GM21423 (cell line): ENCODE measurements around the gene ARHGEF17.

ENCODE experiments used
- ATAC-seq: cut with Tn5 transposase; IDR thresholded peaks from one replicate; pipeline ENCODE4 v1.9.1; 2021; ENCODE audit warnings: mild to moderate bottlenecking, moderate library complexity; ENCODE audit not compliant: unreplicated experiment

Gene ARHGEF17

GRCh38 chr11:73391665-73392064, 83.6 kb downstream of the ARHGEF17 start:
- no peak for ATAC-seq

- ATAC-seq = no peak
Measured at GRCh38 chr11:73392108-73393010, 84.3 kb downstream of the ARHGEF17 start.

- ATAC-seq = no peak
Measured at GRCh38 chr11:73393011-73393380, 84.9 kb downstream of the ARHGEF17 start.

DNA sequence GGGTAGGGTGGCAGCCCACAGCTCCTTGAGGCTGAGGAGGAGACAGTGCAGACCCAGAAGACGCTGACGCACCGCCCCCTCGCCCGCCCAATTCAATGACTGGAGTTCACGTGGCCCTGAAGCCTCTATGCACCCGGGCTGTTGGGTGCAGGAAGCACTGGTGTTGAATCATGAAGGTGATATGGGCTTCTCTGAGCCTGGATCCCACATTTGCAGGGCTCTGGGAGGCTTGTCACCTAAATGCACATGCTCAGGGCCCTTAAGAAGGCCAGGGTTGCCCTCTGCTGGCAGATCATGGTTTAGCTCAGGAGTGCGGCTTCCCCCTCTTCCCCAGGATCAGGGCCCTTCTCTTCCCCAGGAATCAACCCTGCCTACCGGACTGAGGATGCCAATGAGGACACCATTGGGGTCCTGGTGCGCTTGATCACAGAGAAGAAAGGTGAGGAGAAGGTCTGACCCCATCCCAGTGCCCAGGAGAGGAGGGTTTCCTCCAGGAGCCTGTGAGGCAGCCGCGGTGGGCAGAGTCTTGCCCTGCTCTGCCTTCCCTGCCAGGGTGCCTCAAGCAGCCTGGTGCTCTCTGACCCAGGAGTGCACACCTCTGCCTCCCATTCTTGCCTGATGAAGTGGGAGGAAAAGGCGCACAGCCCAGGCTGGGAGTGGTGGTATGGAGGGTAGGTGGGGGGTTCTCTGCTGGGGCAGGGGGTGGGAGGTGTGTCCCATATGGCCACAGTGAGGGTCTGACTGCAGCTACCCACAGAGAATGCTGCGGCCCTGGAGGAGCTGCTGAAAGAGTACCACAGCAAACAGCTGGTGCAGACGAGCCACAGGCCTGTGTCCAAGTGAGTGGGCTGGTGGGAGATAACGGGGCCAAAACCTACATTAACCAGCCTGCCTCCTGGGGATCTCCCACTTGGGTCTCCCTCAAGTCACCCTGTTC, 85.7 kb downstream of the ARHGEF17 start:
- no peak for ATAC-seq

GRCh38 chr11:73394416-73395296, 86.6 kb downstream of the ARHGEF17 start:
- ATAC-seq = no peak

- no peak for ATAC-seq
Measured at GRCh38 chr11:73395297-73396208, 87.5 kb downstream of the ARHGEF17 start.

DNA sequence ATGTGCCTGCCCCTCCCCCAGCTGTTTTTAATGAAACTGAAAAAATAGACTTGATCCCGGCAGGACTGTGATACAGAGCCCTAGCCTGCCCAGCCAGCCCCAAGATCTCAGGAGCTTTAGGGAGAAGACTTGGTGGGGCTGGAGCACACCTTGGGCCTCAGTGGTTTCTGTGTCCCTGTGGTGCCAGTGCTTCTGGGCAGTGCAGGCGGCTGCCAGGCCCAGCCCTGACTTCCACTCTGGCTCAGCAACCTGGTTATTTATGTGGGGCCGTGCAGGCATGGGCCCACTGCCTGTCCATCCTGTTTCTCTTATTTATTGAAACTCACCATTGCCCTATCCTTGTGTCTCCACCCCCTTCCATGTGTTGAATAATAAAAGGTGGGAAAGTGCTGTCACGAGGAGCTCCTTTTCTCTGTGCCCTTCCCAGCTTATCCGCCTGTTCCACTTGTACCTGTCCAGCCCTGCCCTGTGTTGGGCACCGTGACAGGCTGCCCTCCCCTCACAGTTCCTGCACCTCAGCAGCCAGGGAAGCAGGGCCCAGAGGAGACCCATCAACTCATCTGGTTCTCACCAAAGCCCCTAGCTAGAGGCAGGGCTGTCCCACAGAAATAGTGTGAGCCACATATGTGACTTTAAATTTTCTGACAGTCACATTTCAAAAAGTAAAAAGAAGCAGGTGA, 88.3 kb downstream of the ARHGEF17 start:
- no peak for ATAC-seq

DNA sequence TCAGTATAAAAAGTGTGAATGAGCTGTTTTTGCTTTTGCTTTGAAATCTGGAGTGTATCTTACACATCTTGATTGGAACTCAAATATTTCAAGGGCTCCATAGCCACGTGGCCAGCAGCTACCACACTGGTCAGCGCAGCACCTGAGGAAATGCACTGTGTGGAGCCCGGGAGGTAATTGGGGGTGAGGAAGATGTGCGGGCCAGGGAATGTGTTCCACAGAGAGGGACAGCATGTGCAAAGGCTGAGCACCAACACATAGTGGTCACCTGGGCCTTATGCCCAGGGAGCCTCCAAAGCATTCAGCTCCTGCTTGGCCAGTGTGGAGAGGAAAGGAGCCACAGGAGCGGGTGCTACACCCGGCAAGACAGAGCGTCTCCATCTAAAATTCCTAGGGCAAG, 88.9 kb downstream of the ARHGEF17 start:
- no peak for ATAC-seq

DNA sequence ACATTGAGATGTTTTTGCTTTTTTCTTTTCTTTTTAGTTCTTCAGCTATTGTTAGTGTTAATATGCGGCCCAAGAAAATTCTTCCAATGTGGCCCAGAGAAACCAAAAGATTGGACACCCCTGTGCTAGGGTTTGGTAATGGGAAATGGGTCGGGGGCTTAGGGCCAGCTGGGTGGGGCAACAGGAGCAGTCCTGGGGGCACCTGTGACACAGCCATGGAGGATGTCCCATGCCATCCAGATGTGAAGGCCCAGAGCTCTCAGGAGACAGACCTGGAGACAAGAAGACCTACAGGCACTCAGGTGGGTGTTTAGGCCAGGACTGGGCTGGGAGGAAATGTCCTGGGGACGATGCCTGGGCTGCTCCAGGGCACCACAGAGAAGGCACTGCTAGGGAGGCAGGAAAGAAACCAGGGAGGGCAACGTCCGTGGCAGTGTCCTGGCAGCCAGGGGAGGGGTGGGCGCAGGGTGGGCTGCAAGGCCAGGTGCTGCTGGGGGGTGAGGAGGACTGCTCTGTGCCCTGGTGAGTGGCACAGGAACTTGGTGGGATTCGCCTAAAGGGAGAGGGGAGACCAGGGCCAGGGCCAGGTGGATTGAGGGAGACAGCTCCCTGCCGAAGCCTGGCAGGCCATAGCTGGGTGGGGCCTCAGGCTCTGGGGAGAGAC, 89.5 kb downstream of the ARHGEF17 start:
- no peak for ATAC-seq

DNA sequence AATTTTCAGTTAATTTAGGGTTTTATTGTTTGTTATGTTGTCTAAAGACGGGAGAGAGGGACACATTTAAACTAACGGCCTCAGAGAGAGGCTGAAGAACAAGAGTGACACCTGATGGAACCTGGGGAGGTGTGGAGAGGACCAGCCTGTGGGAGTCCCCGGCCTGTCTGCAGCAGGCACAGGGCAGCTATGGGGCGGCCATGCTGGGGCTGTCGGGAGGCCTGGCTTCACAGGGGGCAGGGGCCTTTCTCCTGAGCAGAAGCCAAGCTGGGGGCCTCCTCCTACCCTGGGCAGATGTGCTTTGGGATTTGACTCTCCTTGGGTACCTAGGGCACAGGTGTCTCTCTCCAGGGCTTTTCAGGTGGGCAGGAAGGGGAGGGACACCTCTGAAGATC, 90.1 kb downstream of the ARHGEF17 start:
- no peak for ATAC-seq

- no peak for ATAC-seq
Measured at GRCh38 chr11:73398721-73399120, 90.6 kb downstream of the ARHGEF17 start.

- no peak for ATAC-seq
Measured at GRCh38 chr11:73399159-73399590, 91.1 kb downstream of the ARHGEF17 start.

- ATAC-seq = no peak
Measured at GRCh38 chr11:73399636-73400035, 91.6 kb downstream of the ARHGEF17 start.

GRCh38 chr11:73400293-73400692, 92.2 kb downstream of the ARHGEF17 start:
- no peak for ATAC-seq

- ATAC-seq = no peak
Measured at GRCh38 chr11:73401217-73401923, 93.3 kb downstream of the ARHGEF17 start.

- no peak for ATAC-seq
Measured at GRCh38 chr11:73401924-73402833, 94.1 kb downstream of the ARHGEF17 start.

- ATAC-seq = no peak
Measured at GRCh38 chr11:73402834-73403185, 94.7 kb downstream of the ARHGEF17 start.
